Suppressor macrophage treated with lipopolysaccharide for 1 hour (primary cell): Measurements from ENCODE around the gene FNDC1.

Experiments used
- DNase-seq, 3 donors: peaks; one replicate each; pipeline ENCODE4 v3.0.0-alpha.2; 2020 to 2022

Gene FNDC1

DNA sequence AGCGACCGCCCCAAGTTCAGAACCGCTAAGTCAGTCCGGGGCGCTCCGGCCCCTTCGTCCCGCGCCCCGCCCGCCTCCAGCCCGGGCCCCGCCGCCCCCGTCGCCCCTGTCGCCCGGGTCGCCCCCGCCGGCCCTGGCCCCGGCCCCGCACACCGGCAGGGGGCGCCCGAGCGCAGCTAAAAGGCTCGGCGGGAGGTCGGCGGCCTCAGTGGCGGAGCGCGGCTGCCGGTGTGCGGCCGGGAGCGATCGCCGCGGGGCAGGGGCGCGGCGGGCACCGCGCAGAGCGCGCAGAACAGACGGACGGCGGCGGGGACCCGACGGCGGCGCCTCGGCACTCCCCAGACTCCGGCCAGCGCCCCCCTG lies at the start of gene FNDC1:
Gene FNDC1, plus strand, starts transcription at position 208 of the 363 bp plus-strand sequence. CDS start 197 bp downstream, outside the sequence.
- peak; percentile 60 to 92 (median 65) for DNase-seq

DNA sequence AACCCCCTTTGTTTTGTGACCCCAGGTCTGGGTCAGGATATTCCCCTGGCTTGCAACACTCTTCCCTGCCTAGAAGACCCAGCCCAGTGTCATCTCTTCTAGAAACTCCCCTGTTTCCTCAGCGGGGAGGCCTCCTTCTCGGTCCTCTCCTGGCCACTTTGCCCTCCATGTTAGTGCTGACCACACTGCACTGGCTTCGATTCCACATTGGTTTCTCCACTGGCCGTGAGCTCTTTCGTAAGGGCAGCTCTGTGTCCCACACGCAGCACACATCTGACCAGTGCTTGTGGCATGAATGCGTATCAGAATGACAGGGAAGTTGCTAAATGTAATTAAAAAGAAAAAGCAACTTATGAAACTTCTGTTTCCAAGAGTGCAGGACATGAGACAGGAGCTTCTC lies 49.4 kb upstream of the FNDC1 start:
- peak; percentile 72 to 89 (median 86) for DNase-seq

GRCh38 chr6:159121486-159121885 lies 47.7 kb upstream of the FNDC1 start:
- peak in 1 of 3 donors; percentile 53 for DNase-seq

DNA sequence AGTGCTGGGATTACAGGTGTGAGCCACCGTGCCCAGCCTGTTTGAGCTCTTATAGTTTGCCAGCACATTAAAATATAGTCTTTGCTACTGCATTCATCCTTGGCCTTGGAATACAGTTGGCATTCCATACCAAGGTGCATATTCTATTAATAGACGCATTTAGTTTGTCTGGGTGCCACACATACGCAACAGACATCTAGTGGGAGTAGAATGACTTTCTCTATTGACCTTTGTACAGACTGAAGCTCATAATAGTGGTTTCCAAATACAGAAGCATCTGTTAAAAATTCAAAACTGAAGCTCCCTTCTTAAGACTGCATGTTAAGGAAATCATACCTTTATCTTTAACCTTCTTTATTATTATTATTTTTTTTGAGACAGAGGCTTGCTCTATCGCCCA lies 46.7 kb upstream of the FNDC1 start:
- no peak for DNase-seq

- peak in 2 of 3 donors; percentile 54 to 78 for DNase-seq
These were observed 45.4 kb upstream of the FNDC1 start for GRCh38 chr6:159123831-159124230.

GRCh38 chr6:159125014-159125609 lies 44.1 kb upstream of the FNDC1 start:
- DNase-seq, result no peak

DNA sequence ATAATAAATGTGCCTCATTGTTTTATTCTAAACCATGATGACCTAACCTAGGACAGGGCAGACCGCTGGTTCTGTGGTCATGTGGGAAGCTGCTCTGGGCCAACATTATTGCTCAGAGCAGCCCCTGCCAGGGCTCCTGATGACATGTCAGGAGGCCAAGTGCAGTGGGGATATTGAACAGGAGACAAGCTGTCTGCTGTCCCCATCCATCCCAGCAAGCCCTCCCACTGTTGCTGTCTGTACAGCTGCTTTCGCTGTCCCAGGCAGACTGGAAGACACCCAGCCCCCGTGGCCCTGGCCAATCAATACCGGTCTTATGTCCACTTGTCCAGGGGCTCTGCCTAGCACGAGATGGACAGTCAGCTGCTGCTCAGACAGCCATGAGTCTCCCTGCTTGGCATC lies 43.2 kb upstream of the FNDC1 start:
- DNase-seq, result peak; percentile 58 to 79 (median 70)

DNA sequence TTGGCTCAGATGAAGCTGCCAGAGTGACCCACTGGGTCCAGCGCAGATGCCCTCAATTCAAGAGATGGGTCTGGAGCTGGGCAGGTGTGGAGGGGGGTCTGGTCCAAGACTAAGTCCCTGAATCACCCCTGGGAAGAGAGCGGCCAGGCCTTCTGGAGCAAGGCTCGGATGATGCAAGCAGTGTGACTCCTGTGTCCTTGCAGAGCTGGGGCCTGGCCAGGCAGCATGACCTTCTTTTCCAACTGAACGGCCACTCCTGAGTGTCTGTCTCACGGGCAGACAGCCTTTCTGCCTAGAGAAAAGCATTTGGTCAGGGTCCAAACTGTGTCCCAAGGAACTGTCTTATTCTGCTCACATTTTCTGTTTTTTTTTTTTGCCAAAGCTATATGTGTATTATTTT lies 42.6 kb upstream of the FNDC1 start:
- no peak for DNase-seq

DNA sequence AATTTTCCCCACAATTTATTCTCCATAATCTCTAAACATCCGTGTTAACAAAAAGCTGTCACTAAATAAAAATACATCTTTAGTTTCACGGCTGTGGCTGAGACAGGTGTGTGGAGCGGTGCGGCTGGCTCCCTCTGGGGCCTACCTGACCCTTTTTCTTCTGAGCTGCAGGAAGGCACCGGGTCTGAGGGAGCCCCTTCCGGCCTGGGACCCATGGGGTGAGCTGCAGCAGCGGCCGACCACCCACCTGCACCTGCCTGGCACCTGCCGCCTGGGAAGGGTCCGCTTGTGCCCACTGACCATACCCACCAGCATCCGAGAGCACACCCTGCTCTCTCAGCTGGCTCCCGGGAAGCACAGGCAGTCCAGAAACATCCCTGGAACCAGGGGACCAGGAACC lies 41.5 kb upstream of the FNDC1 start:
- no peak for DNase-seq

DNA sequence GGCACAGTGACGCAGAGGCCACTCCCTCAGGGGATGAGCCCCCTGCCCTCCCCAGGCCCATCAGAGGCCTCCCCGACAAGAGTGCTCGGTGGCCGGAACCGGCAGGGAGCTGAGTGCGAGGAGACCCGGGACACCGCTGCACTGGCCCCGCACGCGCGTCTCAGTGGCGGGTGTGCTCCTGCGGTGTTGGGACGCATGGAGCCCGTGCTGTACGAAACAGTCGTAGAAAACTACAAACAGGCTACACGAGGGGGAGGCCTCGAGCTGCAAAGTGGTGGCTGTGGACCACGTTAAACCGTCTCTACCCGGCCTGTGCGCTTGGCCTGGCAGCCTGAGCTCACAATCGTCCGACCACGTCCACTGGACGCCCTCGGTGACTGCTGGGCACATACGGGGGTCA lies 40.2 kb upstream of the FNDC1 start:
- no peak for DNase-seq

GRCh38 chr6:159130846-159131245 lies 38.4 kb upstream of the FNDC1 start:
- no peak for DNase-seq

GRCh38 chr6:159131709-159132108 lies 37.5 kb upstream of the FNDC1 start:
- DNase-seq, result no peak

- no peak for DNase-seq
These were observed 36.5 kb upstream of the FNDC1 start for GRCh38 chr6:159132664-159133063.

- DNase-seq, result peak; percentile 84 to 88 (median 86)
These were observed 34.4 kb upstream of the FNDC1 start for GRCh38 chr6:159134701-159135364.

DNA sequence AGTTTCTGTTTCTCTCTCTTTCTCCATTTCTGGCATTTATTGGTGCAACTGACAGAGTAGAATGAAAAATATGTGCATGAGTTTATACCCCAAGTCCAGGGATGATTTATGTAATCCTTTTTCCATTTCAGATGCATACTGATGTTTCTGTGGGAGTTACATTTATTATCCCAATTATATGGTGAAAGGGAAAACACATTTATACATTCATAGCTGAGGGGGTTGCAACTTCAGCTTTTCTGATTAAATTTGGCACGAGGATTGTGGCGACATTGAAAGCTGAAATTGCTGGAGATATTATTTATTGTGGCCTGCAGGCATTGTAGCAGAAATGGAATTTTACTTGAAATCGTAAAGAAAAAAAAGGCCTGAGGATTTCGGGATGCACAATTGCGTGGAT lies 31.5 kb upstream of the FNDC1 start:
- DNase-seq, result no peak

- DNase-seq, result no peak
These were observed 26.7 kb upstream of the FNDC1 start for GRCh38 chr6:159142531-159142930.

- DNase-seq, result no peak
These were observed 20.6 kb upstream of the FNDC1 start for GRCh38 chr6:159148641-159149040.

- DNase-seq, result no peak
These were observed 19.6 kb upstream of the FNDC1 start for GRCh38 chr6:159149641-159150040.

DNA sequence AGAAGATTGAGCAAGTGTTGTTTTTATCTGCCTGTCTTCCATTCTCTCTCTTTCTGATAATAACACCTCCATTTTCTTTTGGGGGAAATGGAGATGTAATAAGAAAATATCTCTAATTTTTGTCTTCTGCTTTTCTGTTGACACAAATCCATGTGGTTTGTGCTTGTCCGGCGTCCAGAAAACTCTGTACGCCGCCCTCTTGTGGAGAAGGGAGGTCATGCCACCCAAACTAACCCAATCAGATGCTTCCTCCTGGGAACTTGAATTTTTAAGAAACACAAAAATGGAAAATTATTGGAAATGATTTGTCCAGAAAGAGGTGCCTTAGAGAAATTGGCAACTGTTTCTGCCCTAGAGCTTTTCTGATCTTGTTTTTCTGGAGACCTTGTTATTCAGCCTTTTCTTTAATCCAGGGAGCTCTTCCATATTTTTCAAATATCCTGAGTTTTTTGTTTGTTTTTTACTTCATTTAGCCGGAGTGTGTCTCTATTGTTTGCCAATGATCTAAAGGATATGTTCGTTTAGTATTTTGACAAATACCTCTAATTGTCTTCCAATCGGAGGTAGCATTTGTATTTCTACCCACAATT lies 17.8 kb upstream of the FNDC1 start:
- peak; percentile 77 to 85 (median 81) for DNase-seq

DNA sequence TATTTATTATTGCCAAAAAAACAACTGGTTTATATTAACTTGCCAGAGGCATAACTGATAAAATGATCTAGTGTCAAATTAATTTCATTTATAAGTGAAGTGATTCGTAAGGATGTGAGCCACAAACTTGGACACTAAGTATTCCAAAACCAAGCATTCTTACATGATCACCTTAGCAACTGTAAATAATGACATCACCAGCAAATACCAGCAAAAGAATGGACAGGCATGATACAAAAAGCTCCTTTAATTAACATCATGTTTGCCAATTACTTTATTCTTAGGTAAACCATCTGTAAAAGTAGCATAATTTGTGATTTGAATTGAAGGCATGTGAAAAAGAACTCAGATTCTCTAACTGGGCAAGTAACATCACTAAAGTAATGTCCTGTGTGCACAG lies 17.2 kb upstream of the FNDC1 start:
- DNase-seq, result no peak

GRCh38 chr6:159152782-159153181 lies 16.4 kb upstream of the FNDC1 start:
- no peak for DNase-seq

DNA sequence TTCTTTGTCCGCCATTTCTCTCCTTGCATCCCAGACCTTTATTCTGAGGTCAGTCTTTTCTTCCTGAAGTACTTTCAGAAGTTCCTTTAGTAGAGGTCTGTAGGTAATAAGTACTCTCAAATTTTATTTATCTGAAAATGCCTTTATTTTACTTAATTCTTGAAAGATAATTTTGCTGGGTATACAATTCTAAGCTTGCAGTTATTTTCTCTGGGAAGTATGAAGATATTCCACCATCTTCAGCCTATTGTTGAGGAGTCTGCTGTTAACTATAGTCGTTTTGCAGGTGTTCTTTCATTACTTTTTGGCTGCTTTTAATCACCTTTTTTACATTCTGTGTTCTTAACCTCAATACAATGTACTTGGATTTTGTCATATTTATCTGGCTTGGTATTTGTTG lies 13.5 kb upstream of the FNDC1 start:
- no peak for DNase-seq

GRCh38 chr6:159156089-159156488 lies 13.1 kb upstream of the FNDC1 start:
- DNase-seq, result no peak

- no peak for DNase-seq
These were observed 11.8 kb upstream of the FNDC1 start for GRCh38 chr6:159157431-159157830.

GRCh38 chr6:159161839-159162238 lies 7.4 kb upstream of the FNDC1 start:
- DNase-seq, result no peak
